HG03575 (cell line): ENCODE measurements around the gene CCDC14.
"Not testable (repeated sequence)": the region's sequence is repeated elsewhere in the genome, so short reads cannot be mapped to it uniquely, and the experiment has no call there.

ENCODE experiments used
- ATAC-seq: cut with Tn5 transposase; IDR thresholded peaks from one replicate; pipeline ENCODE4 v1.9.1; 2021; ENCODE audit not compliant: unreplicated experiment, insufficient number of reproducible peaks, low FRiP score; ENCODE audit errors: extremely low read depth

CCDC14 gene

DNA sequence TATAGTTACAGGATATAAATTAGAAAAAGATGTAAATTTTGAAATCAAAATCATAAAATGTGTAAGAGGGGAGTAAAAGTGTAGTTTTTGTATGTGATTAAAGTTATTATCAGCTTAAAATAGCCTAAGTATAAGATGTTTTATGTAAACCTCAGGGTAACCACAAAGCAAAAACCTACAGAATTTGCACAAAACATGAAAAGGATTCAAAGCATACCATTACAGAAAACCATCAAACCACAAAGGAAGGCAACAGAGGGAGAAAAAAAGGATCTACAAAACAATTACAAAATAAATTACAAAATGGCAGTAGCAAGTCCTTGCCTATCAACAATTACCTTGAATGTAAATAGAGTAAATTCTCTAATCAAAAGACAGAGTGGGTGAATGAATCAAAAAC lies 40.2 kb downstream of the CCDC14 start:
- ATAC-seq = no peak

DNA sequence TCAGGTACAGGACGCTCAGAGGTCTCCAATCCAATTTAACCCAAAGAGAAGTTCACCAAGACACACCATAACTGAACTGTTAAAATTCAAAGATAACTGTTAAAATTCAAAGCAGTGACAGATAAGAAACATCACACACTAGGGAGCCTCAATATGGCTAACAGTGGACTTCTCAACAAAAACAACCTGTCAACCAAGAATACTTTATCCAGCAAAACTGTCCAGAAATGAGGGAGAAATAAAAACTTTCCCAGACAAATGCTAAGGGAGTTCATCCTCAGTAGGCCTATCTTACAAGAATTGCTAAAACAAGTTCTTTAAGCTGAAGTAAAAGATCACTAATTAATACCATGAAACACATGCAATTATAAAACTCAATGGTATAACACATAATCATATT lies 40.6 kb downstream of the CCDC14 start:
- no peak for ATAC-seq

DNA sequence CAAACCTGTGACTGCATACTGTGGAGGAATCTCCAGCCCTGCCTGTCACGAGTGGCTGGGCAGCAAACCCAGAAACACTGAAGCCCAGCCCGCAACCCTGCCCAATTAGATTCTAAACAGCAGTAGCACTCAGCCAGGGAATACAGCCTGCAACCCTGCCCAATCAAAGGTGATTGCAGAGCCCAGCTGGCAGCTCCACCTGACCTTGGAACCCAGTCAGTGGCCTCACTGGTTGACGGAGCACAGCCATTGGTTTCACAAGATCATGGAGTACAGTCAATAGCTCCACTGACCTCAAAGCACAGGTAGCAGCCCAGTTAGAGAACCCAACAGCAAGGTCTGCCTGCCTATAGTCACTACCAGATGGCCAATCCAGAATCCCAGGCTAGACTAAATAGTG lies 41.7 kb downstream of the CCDC14 start:
- no peak for ATAC-seq

DNA sequence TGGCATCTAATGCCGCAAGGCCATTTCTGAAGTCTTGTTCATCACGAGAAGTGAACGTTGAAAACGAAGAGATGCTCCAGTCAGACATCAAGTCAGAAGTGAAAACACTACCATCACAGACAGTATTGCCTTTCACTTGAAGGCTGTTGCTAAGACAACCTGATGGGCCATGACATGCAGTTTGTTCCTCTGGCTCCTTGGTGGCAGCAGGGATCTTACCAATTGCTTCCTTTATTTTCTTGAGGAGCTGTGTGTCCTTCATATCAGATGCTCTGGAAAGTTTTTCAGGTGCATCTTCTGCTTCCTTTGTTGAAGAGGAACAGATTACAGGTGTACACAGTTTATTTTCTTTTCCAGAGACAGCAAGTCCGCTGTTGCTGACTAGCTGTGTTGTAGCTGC lies 46.2 kb downstream of the CCDC14 start:
- no peak for ATAC-seq

DNA sequence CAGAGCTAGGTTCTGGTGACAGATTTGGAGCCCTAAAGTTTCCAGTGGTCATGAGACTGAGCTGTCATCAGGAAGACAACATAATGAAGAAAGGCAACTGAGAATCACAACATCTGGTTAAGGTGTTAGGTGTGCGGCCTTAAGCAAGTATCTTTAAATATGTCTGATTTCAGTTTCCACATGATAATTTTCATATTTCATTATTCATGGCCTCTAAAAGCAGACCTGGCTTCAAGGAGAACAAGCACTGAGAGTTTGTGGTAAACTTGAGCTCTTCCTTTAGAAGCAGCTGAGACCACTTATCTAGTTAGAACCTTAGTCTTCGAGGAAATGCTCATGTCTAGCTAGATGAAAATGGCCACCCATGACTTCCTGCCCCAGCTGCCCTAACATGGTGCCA lies 51.2 kb downstream of the CCDC14 start:
- ATAC-seq = no peak

DNA sequence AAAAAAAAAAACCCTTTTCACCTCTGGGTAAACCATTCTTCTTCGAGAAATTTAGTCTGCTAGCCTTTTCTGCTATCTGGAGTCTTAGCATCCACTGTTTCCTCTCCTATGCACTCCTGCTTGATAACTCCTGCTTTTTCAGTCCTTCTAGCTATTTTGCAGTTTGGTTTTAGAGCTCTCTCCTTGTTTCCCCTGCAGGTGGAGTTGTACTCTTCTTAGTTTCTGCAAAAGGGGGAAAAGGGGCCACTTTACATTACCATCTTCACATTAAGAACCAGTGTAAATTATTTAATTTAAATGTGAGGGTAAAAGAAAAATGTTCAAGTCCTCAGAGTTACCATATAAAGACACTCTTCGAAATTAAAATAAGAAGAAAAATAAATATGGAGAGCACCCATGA lies 53.3 kb downstream of the CCDC14 start:
- ATAC-seq = no peak

DNA sequence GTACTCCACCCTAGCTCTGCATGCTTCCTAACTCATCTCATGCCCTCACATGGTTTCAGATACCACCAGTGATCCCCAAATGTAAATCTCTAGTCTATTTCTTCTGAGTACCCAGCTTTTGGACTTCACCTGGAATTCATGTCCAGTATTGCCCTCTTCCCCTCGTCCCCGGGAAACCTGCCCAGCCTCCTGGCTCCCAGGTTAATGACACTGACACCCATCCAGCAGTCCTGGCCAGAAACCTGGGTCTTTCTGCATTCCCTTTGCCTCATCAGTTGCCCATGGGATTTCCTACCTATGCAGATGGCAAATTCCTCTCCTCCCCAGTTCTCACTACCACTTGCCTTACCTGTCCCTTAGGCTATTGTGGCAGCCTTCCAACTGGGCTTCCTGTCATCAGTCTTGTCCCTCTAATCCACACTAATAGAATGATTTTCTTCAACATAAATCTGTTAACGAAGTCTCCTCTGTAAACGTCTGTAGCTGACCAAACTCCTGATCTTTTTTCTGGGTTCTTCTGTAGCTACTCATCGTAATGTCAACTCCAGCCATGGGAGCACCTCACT lies 61.6 kb downstream of the CCDC14 start:
- ATAC-seq = no peak

DNA sequence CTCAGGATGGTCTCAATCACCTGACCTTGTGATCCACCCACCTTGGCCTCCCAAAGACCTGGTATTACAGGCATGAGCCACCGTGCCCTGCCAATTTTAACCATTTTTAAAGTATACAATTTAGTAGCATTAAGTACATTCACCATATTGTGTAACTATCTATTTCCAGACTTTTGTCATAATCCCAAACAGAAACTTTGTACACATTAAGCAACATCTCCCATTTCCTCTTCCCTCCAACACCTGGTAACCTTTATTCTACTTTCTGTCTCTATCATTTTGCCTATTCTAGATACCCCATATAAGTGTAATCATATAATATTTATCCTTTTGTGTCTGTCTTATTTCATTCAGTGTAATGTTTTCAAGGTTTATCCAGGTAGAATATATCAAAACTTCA lies 68.0 kb downstream of the CCDC14 start:
- no peak for ATAC-seq

DNA sequence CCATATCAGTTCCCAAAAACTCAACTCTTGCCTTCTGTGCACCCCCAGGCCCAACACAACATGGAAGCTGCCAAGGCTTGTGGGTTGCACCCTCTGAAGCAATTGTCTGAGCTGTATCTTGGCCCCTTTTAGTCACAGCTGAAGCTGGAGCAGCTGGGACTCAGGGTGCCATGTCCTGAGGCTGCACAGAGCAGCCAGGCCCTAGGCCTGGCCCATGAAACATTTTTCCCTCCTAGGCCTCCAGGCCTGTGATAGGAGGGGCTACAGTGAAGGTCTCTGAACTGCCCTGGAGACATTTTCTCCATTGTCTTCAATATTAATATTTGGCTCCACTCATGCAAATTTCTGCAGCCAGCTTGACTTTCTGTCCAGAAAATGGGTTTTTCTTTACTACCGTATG lies 68.8 kb downstream of the CCDC14 start:
- ATAC-seq = no peak

DNA sequence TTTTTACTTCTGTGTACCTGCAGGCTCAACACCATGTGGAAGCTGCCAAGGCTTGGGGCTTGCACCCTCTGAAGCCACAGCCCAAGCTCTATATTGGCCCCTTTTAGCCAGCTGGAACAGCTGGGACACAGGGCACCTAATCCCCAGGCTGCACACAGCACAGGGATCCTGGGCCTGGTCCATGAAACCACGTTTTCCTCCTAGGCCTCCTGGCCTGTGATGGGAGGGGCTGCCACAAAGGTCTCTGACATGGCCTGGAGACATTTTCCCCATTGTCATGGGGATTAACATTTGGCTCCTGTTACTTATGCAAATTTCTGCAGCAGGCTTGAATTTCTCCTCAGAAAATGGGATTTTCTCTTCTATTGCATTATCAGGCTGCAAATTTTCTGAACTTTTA lies 70.0 kb downstream of the CCDC14 start:
- not testable (repeated sequence) for ATAC-seq

DNA sequence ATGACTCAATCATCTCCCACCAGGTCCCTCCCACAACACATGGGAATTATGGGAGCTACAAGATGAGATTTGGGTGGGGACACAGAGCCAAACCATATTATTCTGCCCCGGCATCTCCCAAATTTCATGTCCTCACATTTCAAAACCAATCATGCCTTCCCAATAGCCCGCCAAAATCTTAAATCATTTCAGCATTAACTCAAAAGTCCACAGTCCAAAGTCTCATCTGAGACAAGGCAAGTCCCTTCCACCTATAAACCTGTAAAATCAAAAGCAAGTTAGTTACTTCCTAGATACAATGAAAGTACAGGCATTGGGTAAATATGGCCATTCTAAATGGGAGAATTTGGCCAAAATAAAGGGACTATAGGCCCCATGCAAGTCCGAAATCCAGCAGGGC lies 70.9 kb downstream of the CCDC14 start:
- not testable (repeated sequence) for ATAC-seq

DNA sequence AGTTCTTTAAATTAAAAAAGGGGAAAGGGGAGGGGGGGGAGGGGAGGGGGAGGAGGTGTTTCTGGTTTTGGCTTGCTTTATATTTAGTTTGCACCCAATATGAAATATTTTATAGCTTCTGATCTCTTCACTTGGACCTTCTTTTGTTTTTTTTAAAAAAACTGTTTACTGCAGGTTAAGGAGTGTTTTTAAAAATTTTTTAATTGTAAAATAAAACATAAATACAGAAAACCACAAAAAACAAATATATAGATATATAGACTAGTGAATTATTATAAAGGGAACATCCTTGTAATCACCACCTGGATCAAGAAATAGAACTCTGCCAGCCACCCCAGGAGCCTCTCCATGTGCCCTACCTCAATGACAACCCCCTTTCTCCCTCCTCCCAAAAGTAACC lies 76.0 kb downstream of the CCDC14 start:
- no peak for ATAC-seq

DNA sequence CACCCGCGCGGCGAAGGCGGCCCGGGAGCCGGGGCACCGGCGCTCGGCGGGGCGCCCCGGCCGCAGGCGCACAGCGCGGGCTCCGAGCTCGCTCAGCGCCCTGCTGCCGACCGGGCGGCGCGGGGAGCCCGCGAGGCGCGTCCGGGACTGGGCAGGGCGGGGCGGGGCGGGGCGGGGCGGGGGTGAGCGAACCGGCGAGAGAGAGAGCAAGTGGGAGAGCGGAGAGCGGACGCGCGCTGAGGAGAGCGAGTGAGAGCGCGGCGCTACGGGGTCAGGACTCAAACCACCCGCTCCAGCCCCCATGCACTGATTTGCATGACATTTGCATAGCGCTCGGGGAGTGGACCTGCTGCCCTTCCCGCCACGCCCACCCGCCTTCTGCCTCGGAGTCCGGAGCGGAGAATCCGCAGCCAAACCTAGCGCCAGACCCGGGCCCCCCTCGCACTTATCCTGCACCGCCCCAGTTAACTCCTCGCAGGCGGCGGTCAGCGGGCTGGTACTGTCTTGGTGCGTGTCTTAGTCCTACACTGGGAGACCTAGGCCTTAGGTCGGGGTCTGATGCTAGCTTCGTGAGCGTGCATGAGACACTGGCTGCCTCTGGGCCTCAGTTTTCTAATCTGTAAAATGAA lies 76.7 kb downstream of the CCDC14 start, which contains the start of gene MYLK:
MYLK (minus strand) TSS at position 130 of the 629 bp plus-strand sequence. CDS start 90,491 bp downstream, outside the sequence.
- ATAC-seq = no peak

DNA sequence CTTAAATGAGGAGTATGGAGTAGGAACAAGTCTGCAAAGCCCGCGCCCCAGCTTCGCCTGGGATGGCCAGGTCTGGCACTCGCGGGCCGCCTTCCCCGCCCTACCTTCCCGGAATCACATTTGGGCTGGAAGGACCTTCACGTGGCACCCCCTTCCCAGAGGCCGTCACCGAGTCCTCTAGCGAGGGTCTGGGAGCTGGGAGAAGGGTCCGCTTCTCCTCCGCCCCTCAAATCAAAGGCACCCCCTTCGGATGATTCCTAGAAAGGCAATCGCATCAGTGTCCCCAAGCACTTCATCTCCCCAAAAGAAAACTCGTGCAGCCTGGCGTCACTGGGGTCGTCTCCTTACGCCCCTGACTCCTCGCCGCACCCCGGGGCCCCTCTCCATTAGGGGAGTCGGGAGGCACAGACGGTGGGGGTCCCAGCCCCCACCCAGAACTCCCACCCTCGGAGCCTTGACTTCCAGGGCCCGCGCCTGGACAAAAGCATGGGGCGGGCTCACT lies 77.3 kb downstream of the CCDC14 start:
- ATAC-seq = no peak

DNA sequence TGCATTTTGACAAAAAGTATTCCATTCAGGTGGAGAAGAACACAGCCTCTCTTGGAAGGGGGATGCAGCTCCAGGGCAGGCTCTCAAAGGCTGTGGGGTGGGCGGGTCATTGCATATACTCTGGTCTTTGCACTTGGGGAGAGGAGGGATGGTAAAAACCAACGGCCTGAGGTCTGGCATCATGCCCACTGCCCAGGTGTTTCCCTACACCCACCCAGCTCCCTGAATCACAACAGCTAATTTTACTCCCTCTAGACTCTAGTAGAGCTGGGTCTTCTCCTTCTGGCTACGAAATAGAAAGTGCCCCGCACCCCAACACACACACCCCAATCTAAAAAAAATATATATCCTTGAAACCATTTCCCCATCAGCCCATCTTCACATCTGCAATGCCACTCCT lies 77.9 kb downstream of the CCDC14 start:
- no peak for ATAC-seq

DNA sequence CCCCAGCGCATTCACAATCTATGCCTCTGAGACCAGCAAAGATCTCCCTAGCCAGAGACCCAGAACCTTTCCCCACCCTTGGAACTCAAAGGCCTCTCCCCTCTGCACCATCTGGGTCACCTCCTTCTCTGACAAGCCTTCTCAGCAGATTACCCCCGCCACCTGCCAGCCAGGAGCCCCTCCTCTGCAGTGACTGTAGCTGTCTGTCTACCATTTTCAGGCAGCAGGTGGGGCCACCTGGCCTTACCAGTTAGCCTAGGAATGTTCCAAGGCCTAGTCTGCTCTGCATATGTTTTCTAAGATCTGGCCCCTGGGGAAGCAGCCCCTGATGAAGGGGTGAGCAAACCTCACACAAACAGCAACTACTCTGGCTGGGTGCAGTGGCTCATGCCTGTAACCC lies 79.3 kb downstream of the CCDC14 start:
- ATAC-seq = no peak

DNA sequence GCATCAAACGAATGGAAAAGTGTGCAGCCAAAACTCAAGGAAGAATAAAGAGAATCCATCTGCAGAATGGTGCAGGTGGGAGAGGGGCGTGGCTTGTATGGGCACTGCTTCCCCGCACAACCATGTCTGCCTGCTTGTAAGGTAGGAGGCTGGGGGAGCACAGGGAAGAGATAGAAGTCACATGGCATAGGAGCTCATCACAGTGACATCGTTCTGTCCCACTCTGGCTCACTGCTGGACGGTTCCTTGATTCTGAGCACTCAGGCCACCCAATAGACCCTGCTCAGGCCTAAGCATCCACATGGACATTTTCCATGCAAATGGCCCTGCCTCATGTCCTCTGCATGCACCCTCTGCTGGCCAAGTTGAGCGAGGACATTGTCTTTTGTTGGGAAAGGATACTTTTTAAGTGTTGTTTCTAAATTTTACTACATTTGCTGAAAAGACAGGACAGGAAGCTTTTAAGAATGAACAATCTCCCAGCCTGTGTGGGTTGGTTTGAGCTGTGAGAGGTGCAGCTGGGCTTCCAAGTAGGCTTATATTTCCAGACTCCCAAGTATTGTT lies 79.9 kb downstream of the CCDC14 start:
- no peak for ATAC-seq

DNA sequence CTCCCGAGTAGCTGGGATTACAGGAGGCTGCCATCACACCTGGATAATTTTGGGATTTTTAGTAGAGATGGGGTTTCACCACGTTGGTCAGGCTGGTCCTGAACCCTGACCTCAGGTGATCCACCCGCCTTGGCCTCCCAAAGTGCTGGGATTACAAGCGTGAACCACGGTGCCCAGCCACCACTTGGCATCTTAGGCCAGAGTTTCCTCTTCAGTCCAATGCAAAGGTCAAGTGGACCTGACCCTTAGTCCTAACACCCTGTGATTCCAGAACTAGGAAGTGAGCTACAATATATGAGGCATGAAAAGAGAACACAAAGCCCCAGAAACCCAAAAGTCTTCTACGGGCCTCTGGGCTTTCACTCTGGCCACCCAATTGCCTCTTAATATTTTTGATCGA lies 82.2 kb downstream of the CCDC14 start:
- ATAC-seq = no peak

DNA sequence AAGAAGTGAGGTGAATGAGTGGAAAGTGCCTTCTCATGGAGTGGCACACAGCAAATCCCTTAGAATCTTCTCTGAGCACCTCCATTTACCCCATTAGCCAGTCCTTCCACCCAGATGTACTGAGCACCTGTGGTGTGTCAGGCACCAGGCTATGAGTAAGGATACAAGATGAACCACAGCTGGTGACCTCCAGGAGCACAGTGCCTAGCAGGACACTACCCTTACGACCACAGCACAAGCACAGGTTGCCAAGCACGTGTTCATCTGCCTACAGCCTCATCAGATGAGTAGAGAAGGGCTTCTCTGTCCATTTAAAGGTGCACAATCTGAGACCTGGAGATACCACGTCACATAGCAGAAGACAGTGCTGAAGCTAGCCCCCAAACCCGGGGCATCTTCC lies 83.1 kb downstream of the CCDC14 start:
- no peak for ATAC-seq

DNA sequence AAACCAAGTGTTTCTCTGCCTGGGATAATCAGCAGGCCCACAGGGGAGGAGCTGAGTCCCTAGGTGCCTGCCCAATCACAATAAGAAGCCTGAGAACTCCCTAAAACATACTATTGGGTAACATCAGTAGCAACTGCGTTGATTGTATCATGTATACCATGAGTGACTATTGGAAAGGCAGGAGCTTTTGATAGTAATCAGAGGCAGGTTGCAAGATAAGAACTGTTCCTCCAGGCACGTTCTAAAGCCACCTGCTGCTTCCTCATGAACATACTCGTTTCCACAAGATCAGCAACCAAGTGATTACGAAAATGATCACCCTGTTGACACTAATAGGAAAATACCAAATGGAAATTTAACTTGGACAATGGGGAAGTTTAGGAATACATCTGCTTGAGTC lies 83.6 kb downstream of the CCDC14 start:
- no peak for ATAC-seq

DNA sequence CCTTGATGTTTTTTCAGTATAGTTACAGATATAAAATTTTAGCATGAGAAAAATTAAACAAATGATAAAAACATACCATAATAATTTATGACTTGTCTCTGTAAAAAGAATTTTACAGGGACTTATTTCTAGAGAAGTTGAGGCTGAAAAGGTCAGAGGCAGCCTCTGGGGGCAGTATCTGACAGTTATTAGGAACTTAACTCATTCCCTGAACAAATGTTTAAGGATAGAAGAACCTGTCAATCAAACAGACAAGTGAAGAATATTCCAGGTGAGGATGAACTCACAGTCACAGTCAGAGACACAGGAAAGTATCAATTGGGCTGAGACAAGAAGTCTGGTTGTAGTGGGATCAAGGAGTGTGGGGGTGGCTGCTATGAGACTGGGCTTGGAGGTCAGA lies 84.2 kb downstream of the CCDC14 start:
- no peak for ATAC-seq
